Measurements from ENCODE around the gene HOXA3. TPM values are rescaled to one million over a fixed set of nuclear protein-coding genes. Genes with fewer than 3 reads are reported as not detected.
A peak's percentile ranks its signal among the peaks of the same experiment; 100 is the strongest.

HOXA3 gene
- total and polyA plus RNA-seq, 9 of the 15 experiments (the other 6 are each of a cell fraction or from before 2014, with no cell fraction given), result 0.04 to 0.13 TPM; not detected in 7

DNA sequence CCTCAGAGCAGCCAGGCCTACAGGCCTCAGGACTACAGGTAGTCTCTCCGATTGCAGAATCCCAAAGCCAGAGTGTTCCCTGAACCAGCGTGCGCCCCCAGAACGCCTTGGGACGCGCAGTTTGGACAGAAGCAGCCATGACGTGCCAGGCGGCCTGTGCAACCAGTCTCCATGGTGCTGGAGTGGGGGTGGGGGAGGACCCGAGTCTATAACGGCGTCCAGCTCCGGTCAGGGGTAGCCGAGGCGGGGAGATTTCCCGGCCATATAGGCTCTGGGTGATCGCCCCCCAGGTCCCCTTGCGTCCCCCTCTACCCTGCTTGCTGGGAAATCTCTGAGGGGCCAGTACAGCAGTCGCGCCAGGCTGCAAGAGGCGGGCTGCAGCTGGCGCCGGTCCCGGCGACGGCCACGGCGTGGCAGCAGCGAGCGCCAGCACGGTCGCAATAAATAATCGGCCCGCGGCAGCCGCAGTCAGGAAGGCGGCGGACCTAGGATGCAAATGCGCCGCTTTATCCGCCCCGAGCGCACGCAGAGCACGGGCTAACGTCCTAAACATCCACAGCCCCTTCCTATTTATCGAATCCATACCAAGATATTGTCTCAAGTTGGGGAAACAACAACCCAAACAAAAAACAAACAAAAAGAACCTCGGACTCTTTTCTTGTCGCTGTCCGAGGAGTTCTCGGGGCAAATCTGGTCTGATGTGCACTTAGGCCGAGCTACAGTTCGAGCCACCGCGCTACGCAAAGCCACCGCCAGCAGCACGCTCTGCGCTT is 1.6 kb downstream of the HOXA3 start (continued):
- TF ChIP-seq RAD21 (CRISPR knock-in tag; conservative IDR thresholded peaks at IDR 0.05 in 1 of 2, IDR thresholded peaks at IDR 0.05 in 1 of 2), result peak in 1 of 2 experiments; percentile 54; a peak in 3 of 4 replicates
- TF ChIP-seq ZHX1 (conservative IDR thresholded peaks at IDR 0.05; ENCODE audit: low read length), result no peak
- peak; percentile 58 for TF ChIP-seq HNRNPLL (IDR thresholded peaks at IDR 0.05; ENCODE audit: low read depth, low read length, poor library complexity, severe bottlenecking)
- TF ChIP-seq SMAD4 (CRISPR knock-in tag; conservative IDR thresholded peaks at IDR 0.05), result 0 out of 2 replicates have a peak, but pooled peaks have one; percentile 20
- TF ChIP-seq, protein P1, sequence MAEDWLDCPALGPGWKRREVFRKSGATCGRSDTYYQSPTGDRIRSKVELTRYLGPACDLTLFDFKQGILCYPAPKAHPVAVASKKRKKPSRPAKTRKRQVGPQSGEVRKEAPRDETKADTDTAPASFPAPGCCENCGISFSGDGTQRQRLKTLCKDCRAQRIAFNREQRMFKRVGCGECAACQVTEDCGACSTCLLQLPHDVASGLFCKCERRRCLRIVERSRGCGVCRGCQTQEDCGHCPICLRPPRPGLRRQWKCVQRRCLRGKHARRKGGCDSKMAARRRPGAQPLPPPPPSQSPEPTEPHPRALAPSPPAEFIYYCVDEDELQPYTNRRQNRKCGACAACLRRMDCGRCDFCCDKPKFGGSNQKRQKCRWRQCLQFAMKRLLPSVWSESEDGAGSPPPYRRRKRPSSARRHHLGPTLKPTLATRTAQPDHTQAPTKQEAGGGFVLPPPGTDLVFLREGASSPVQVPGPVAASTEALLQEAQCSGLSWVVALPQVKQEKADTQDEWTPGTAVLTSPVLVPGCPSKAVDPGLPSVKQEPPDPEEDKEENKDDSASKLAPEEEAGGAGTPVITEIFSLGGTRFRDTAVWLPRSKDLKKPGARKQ (CRISPR knock-in tag; IDR thresholded peaks at IDR 0.05), result peak; percentile 87; the same call in 1 of the 2 replicates
- TF ChIP-seq RBM39 (optimal IDR thresholded peaks at IDR 0.05; ENCODE audit: low read depth, low read length), result no peak
- peak; percentile 62; the same call in 1 of the 2 replicates for TF ChIP-seq TFAP4 (CRISPR knock-in tag; IDR thresholded peaks at IDR 0.05; ENCODE audit: borderline replicate concordance)
- TF ChIP-seq ZBTB8A (IDR thresholded peaks at IDR 0.05; ENCODE audit: partially characterized antibody), result no peak
- no peak for TF ChIP-seq TAF7 (tag; IDR thresholded peaks at IDR 0.05)
- TF ChIP-seq ZNF263 (CRISPR knock-in tag; IDR thresholded peaks at IDR 0.05; ENCODE audit: borderline replicate concordance), result no peak
- TF ChIP-seq PBX2 (CRISPR knock-in tag; IDR thresholded peaks at IDR 0.05; ENCODE audit: low read depth), result peak; percentile 35
- TF ChIP-seq PBX2 (tag; conservative IDR thresholded peaks at IDR 0.05; ENCODE audit: low read depth), result peak; percentile 72
- TF ChIP-seq XRCC5 (IDR thresholded peaks at IDR 0.05; ENCODE audit: low read depth, low read length), result 0 out of 2 replicates have a peak, but pooled peaks have one; percentile 49
- TF ChIP-seq MYBL2 (IDR thresholded peaks at IDR 0.05; ENCODE audit: low read depth), result no peak
- no peak for TF ChIP-seq MYBL2 (CRISPR knock-in tag; IDR thresholded peaks at IDR 0.05; ENCODE audit: borderline replicate concordance)
- TF ChIP-seq MAZ (CRISPR knock-in tag; conservative IDR thresholded peaks at IDR 0.05 in 1 of 2, IDR thresholded peaks at IDR 0.05 in 1 of 2), result 0 out of 4 replicates have a peak, but pooled peaks of 1 of the 2 experiments have one; percentile 21
- TF ChIP-seq CREM (IDR thresholded peaks at IDR 0.05; ENCODE audit: low read depth), result 0 out of 2 replicates have a peak, but pooled peaks have one; percentile 24
- TF ChIP-seq MEIS2 (IDR thresholded peaks at IDR 0.05; ENCODE audit: partially characterized antibody), result peak; percentile 92

All from K562 (cell line).